Gastrocnemius medialis (tissue), 4 donors: ENCODE data around the gene SETBP1. TPM values are rescaled to one million over a fixed set of nuclear protein-coding genes. Genes with fewer than 3 reads are reported as not detected.

Source experiments
- ATAC-seq, 2 donors: fragments of 150-250 bp; one replicate each; pipeline ENCODE4 v1.9.1; 2016
- DNase-seq, 2 donors: peaks; one replicate each; pipeline ENCODE4 v3.0.0-alpha.2; 2019
- H3K27ac ChIP-seq, 4 donors: fragments of 200-600 bp; sonication (generic); 1 replicate in 1 of 4; 2 replicates in 3 of 4; pipeline ENCODE4 v1.5.1; 2016 to 2018; ENCODE audit warnings: mild to moderate bottlenecking in 2 of 4, moderate library complexity in 1 of 4
- H3K27me3 ChIP-seq, 3 donors: fragments of 200-600 bp; sonication (generic) in 2 of 3; 1 replicate in 1 of 3; 2 replicates in 2 of 3; pipeline versions ENCODE4 v1.5.1 to v1.6.0; 2016 to 2019; ENCODE audit warnings: mild to moderate bottlenecking in 1 of 3, moderate library complexity in 1 of 3
- H3K36me3 ChIP-seq, 2 donors: fragments of 200-600 bp; sonication (generic) in 1 of 2; one replicate each; pipeline ENCODE4 v1.5.1; 2017 to 2018
- H3K4me1 ChIP-seq, 2 donors: fragments of 200-600 bp; sonication (generic) in 1 of 2; one replicate each; pipeline ENCODE4 v1.5.1; 2016 to 2017; ENCODE audit warnings: mild to moderate bottlenecking in 2 of 2
- H3K4me3 ChIP-seq, 4 donors: fragments of 200-600 bp; sonication (generic) in 3 of 4; 1 replicate in 1 of 4; 2 replicates in 3 of 4; pipeline ENCODE4 v1.5.1; 2016 to 2019; ENCODE audit warnings: mild to moderate bottlenecking in 2 of 4
- H3K9me3 ChIP-seq, 3 donors: fragments of 200-600 bp; sonication (generic) in 2 of 3; 1 replicate in 1 of 3; 2 replicates in 2 of 3; pipeline ENCODE4 v1.5.1; 2016 to 2019
- CTCF ChIP-seq, 5 experiments: fragments of 450-650 bp in 3 of 5; fragments of 200-600 bp in 2 of 5; sonication (generic) in 2 of 5; IDR thresholded peaks in 4 of 5; conservative IDR thresholded peaks in 1 of 5; 1 replicate in 4 of 5; 2 replicates in 1 of 5; pipeline ENCODE4 v1.5.1; 2016 to 2019; ENCODE audit warnings: antibody characterized with exemption in 5 of 5, mild to moderate bottlenecking in 3 of 5, moderate library complexity in 3 of 5
- POLR2A ChIP-seq, 2 donors: fragments of 450-650 bp; IDR thresholded peaks; one replicate each; pipeline ENCODE4 v1.6.1; 2017; ENCODE audit warnings: antibody characterized with exemption in 2 of 2, mild to moderate bottlenecking in 2 of 2, moderate library complexity in 2 of 2
- in situ Hi-C, 4 donors: fragments of 200-750 bp; cut with MboI; loops; one replicate each; pipeline versions ENCODE4 v1.15.0 to v1.8.0; 2017; ENCODE audit warnings: low sequenced_read_pairs in 4 of 4
- intact Hi-C: fragments of 100-400 bp; cut with DNase I; formaldehyde crosslinking; loops from one replicate; pipeline ENCODE4 v1.15.1; 2023; ENCODE audit warnings: low total_unique reads
- total RNA-seq, 4 donors: library from RNA; depleted of rRNA; stranded (reverse); fragments of >200 nt; gene quantifications; one replicate each; pipeline versions ENCODE4 v1.1.0 to v1.2.3, GENCODE V29; 2016

Gene SETBP1
- total RNA-seq, 4 donors from 2014 or later: 9.2 to 20.0 (median 15.3) TPM

- no peaks in the 10 kb centered on the region for H3K4me1 ChIP-seq
- intact Hi-C loops: no loop called here
- H3K9me3 ChIP-seq: no peaks in the 10 kb centered on the region
- DNase-seq: no peak
- H3K27ac ChIP-seq: no peak overlapping the region
- no peaks in the 10 kb centered on the region for H3K27me3 ChIP-seq
- no peak overlapping the region for H3K4me3 ChIP-seq
- peak in 1 of 2 donors; percentile 36 for ATAC-seq
- TF ChIP-seq POLR2A (IDR thresholded peaks at IDR 0.05) (no peak), CTCF (IDR thresholded peaks at IDR 0.05 in 4 of 5, conservative IDR thresholded peaks at IDR 0.05 in 1 of 5) (no peak)
- no peaks in the 10 kb centered on the region for H3K36me3 ChIP-seq
- in situ Hi-C loops: no loop called here
Observed at GRCh38 chr18:44986933-44987332, 306.2 kb downstream of the SETBP1 start.

DNA sequence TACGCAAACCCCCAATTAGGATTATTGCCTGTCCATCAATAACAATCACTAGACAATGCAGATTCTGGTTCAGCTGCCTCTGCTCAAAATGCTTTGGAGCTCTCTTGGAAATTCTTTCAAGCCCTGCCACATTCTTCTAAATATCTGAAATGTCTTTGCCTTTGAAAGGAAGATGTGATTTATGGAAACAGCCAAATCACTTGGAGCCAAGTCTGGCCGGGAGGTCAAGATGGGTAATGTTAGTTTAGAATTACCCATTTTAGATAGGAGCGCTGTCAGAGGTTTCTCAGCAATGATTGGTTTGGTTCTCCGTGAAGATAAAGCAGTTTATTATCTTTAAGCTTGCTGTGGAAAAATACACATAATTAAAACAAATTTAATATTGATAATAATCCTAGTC, 306.7 kb downstream of the SETBP1 start:
- Histone ChIP-seq H3K4me1 (no peaks in the 10 kb centered on the region), H3K4me3 (no peak overlapping the region), H3K27ac (no peak overlapping the region), H3K9me3 (no peaks in the 10 kb centered on the region), H3K36me3 (no peaks in the 10 kb centered on the region), H3K27me3 (no peaks in the 10 kb centered on the region)
- intact Hi-C loops: no loop called here
- no peak for DNase-seq
- ATAC-seq: no peak
- in situ Hi-C loops: no loop called here
- TF ChIP-seq POLR2A (IDR thresholded peaks at IDR 0.05) (no peak), CTCF (IDR thresholded peaks at IDR 0.05 in 4 of 5, conservative IDR thresholded peaks at IDR 0.05 in 1 of 5) (no peak)

DNA sequence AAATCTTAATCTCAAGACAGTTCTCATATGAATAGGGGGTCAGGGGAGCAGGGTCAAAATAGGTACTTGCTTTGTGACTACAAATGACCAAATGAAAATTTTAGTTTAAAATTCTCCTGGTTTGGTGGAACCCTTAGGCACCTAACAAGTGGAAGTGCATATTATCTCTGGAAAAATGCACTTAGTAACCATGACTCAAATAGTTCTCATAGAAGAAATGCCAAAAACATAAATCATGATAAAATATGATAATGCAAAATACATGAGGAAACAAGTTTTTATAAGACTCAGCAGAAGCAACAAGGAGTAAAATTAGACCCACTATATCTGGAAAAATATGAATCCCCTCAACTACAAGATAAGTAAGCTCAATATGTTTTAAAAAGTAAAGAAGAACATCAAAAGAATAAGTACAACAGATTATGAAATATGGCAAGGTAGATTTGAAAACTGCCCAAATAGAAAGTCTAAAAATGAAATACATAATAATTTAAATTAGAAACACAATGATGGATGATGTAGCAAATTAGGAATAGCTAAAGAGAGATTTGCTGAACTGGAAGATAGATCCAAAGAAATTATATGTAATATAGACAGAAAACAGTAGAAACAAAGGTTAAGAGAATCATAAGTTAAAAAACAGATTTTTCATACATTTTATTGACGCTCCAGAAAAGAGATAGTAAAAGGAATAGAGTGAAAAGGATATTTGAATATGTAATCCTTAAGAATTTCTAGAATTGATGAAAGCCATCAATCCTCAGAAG, 308.3 kb downstream of the SETBP1 start:
- in situ Hi-C loops: no loop called here
- Histone ChIP-seq H3K4me3 (no peak overlapping the region), H3K9me3 (no peaks in the 10 kb centered on the region), H3K4me1 (no peaks in the 10 kb centered on the region), H3K27ac (no peak overlapping the region), H3K36me3 (no peaks in the 10 kb centered on the region), H3K27me3 (no peaks in the 10 kb centered on the region)
- intact Hi-C loops: no loop called here
- TF ChIP-seq POLR2A (IDR thresholded peaks at IDR 0.05): no peak
- TF ChIP-seq CTCF (IDR thresholded peaks at IDR 0.05 in 4 of 5, conservative IDR thresholded peaks at IDR 0.05 in 1 of 5): no peak
- DNase-seq (no peak), ATAC-seq (no peak)

- H3K27ac ChIP-seq: no peak overlapping the region
- TF ChIP-seq POLR2A (IDR thresholded peaks at IDR 0.05) (no peak), CTCF (IDR thresholded peaks at IDR 0.05 in 4 of 5, conservative IDR thresholded peaks at IDR 0.05 in 1 of 5) (no peak)
- intact Hi-C loops (no loop called here), in situ Hi-C loops (no loop called here)
- H3K27me3 ChIP-seq: no peaks in the 10 kb centered on the region
- H3K4me1 ChIP-seq: no peaks in the 10 kb centered on the region
- DNase-seq: no peak
- H3K36me3 ChIP-seq: no peaks in the 10 kb centered on the region
- no peaks in the 10 kb centered on the region for H3K9me3 ChIP-seq
- no peak for ATAC-seq
- no peak overlapping the region for H3K4me3 ChIP-seq
Observed at GRCh38 chr18:44996261-44996660, 315.6 kb downstream of the SETBP1 start.

- intact Hi-C loops: no loop called here
- no peak for ATAC-seq
- H3K4me3 ChIP-seq: no peak overlapping the region
Observed at GRCh38 chr18:44997174-44997573, 316.5 kb downstream of the SETBP1 start.

More at GRCh38 chr18:44997174-44997573, 316.5 kb downstream of the SETBP1 start:
- no peak for DNase-seq
- H3K9me3 ChIP-seq: no peaks in the 10 kb centered on the region
- H3K27ac ChIP-seq: no peak overlapping the region
- in situ Hi-C loops: no loop called here
- H3K27me3 ChIP-seq: no peaks in the 10 kb centered on the region
- TF ChIP-seq POLR2A (IDR thresholded peaks at IDR 0.05): no peak
- TF ChIP-seq CTCF (IDR thresholded peaks at IDR 0.05 in 4 of 5, conservative IDR thresholded peaks at IDR 0.05 in 1 of 5): no peak
- H3K4me1 ChIP-seq: no peaks in the 10 kb centered on the region
- H3K36me3 ChIP-seq: no peaks in the 10 kb centered on the region
